Medulla oblongata (tissue), 1 donor: Measurements from ENCODE around the gene TLR3.
"Not testable (repeated sequence)": the region's sequence is repeated elsewhere in the genome, so short reads cannot be mapped to it uniquely, and the experiment has no call there.

Experiments used
- DNase-seq: peaks from one replicate; pipeline ENCODE4 v3.0.0-alpha.2; 2015; ENCODE audit errors: extremely low spot score

Gene TLR3

GRCh38 chr4:186068581-186069348 is at the start of gene TLR3:
Gene TLR3, plus strand, starts transcription at chr4:186069156. Its CDS starts 7,464 bp downstream, at chr4:186076620.
- DNase-seq, result peak; percentile 67

GRCh38 chr4:186019269-186019668 is 49.7 kb upstream of the TLR3 start:
- no peak for DNase-seq

GRCh38 chr4:186020106-186020792 is 48.7 kb upstream of the TLR3 start:
- no peak for DNase-seq

GRCh38 chr4:186020793-186021407 is 48.1 kb upstream of the TLR3 start:
- DNase-seq, result no peak

- DNase-seq, result peak; percentile 58
Measured at GRCh38 chr4:186021461-186022167, 47.3 kb upstream of the TLR3 start.

GRCh38 chr4:186023975-186024374 is 45.0 kb upstream of the TLR3 start:
- DNase-seq, result no peak

- DNase-seq, result no peak
Measured at GRCh38 chr4:186024637-186025407, 44.1 kb upstream of the TLR3 start.

GRCh38 chr4:186025408-186025690 is 43.6 kb upstream of the TLR3 start:
- DNase-seq, result no peak

GRCh38 chr4:186027405-186027804 is 41.6 kb upstream of the TLR3 start:
- DNase-seq, result no peak

GRCh38 chr4:186029571-186030398 is 39.2 kb upstream of the TLR3 start:
- peak; percentile 33 for DNase-seq

- DNase-seq, result no peak
Measured at GRCh38 chr4:186030399-186030775, 38.6 kb upstream of the TLR3 start.

GRCh38 chr4:186030795-186031194 is 38.2 kb upstream of the TLR3 start:
- no peak for DNase-seq

GRCh38 chr4:186032259-186032658 is 36.7 kb upstream of the TLR3 start:
- no peak for DNase-seq

- DNase-seq, result no peak
Measured at GRCh38 chr4:186033027-186033426, 35.9 kb upstream of the TLR3 start.

GRCh38 chr4:186034613-186035012 is 34.3 kb upstream of the TLR3 start:
- not testable (repeated sequence) for DNase-seq

- DNase-seq, result no peak
Measured at GRCh38 chr4:186036976-186037581, 31.9 kb upstream of the TLR3 start.

GRCh38 chr4:186037692-186038658 is 31.0 kb upstream of the TLR3 start:
- peak; percentile 94 for DNase-seq

GRCh38 chr4:186039697-186040096 is 29.3 kb upstream of the TLR3 start:
- no peak for DNase-seq

- no peak for DNase-seq
Measured at GRCh38 chr4:186040316-186040715, 28.6 kb upstream of the TLR3 start.
